WI38 (cell line): ENCODE data around the gene VILL.
A peak's percentile ranks its signal among the peaks of the same experiment; 100 is the strongest.
"Not testable (repeated sequence)": the region's sequence is repeated elsewhere in the genome, so short reads cannot be mapped to it uniquely, and the experiment has no call there.

ENCODE experiments used
- H3K4me3 ChIP-seq: 2 replicates; pipeline ENCODE4 v1.5.1; 2011; ENCODE audit warnings: low read depth, mild to moderate bottlenecking, control low read depth, low read length
- TF ChIP-seq, protein P1 (sequence below): IDR thresholded peaks from 2 replicates; pipeline ENCODE4 v1.5.1; 2012; ENCODE audit warnings: low read depth, mild to moderate bottlenecking, control low read depth, low read length

VILL gene

DNA sequence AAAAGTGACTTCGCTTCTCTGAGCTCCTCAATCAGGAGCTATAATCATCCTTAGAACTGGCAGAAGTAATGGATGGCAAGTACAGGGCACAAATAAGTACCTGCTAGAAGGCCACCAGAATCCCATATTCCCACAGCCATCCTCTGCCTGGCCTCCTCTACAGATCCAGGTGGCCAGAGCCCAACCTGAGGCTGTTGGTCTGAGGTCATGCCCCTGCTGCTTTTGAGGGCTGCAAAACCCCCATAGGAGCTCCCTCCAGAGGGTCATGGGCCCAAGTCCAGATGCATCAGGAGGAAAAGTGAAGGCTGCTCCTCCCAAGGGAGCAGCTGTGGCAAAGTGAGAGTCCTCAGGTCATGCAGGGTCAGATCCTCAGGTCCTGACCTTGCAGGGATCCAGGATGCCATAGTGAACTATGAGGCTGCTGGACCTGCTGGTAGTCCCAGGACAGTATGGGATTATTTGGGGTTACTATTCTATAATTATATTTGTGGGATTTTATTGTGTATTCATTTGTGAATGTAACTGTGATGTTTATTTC is 41.8 kb downstream of the VILL start:
- TF ChIP-seq, protein P1, sequence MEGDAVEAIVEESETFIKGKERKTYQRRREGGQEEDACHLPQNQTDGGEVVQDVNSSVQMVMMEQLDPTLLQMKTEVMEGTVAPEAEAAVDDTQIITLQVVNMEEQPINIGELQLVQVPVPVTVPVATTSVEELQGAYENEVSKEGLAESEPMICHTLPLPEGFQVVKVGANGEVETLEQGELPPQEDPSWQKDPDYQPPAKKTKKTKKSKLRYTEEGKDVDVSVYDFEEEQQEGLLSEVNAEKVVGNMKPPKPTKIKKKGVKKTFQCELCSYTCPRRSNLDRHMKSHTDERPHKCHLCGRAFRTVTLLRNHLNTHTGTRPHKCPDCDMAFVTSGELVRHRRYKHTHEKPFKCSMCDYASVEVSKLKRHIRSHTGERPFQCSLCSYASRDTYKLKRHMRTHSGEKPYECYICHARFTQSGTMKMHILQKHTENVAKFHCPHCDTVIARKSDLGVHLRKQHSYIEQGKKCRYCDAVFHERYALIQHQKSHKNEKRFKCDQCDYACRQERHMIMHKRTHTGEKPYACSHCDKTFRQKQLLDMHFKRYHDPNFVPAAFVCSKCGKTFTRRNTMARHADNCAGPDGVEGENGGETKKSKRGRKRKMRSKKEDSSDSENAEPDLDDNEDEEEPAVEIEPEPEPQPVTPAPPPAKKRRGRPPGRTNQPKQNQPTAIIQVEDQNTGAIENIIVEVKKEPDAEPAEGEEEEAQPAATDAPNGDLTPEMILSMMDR = no peak
- no peak overlapping the region for H3K4me3 ChIP-seq

DNA sequence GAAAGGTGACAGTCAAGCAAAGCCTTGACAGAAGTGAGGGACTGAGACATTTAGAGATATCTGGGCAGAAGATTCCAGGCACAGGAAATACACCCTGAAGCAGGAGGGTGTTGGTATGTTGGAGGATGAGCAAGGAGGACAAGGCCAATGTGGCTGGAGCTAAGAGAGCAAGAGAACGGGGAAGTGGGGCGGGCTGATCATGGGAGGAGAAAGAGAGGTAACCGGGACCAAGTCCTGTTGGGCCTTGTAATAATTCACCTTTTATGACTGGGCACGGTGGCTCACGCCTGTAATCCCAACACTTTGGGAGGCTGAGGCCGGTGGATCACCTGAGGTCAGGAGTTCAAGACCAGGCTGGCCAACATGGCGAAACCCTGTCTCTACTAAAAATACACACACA is 43.0 kb downstream of the VILL start:
- H3K4me3 ChIP-seq = not testable (repeated sequence)

DNA sequence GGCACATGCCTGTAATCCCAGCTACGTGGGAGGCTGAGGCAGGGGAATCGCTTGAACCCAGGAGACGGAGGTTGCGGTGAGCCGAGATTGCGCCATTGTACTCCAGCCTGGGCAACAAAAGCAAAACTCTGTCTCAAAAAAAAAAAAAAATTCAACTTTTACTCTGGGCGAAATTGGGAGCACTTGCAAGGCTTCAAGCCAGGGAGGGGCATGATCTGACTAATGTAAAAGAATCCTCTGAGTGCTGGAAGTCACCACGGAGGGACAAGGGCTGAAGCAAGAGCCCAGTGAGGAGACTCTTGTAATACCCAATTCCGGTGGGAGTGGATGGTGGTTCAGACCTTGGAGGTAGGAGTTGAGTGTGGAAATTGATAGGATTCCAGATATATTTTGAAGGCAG is 43.7 kb downstream of the VILL start:
- H3K4me3 ChIP-seq = not testable (repeated sequence)

DNA sequence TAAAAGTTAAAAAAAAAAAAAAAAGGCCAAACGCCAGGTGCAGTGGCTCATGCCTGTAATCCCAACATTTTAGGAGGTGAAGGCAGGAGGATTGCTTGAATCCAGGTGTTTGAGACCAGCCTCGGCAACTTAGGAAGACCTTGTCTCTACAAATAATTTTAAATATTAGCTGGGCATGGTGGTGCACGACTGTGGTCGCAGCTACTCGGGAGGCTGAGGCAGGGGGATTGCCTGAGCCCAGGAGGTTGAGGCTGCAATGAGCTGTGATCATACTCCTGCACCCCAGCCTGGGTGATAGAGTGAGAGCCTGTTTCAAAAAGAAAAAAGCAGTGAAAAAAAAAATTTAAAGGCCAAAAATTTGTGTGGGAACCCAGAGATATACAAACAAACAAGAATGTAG is 45.7 kb downstream of the VILL start:
- no peak overlapping the region for H3K4me3 ChIP-seq
- TF ChIP-seq, protein P1 = no peak

DNA sequence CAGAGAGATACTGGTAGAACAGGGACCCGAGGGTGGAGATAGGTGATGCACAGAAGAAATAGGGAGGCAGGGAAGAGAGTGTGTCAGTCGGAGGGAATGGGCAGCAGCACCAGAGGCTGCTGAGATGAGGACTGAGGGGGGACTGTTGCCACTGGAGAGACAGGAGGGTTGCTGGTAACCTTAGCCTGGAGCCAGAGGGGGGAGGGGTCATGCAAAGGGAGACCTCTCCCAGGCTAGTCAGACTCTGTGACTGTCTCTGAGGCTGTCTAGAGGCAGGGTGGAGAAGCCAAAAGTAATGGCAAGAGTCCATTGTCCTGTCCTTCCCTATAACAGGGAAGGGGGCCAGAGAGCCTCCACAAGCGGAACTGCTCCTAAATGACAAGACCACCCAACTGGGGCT is 46.3 kb downstream of the VILL start:
- no peak overlapping the region for H3K4me3 ChIP-seq
- TF ChIP-seq, protein P1 = no peak

DNA sequence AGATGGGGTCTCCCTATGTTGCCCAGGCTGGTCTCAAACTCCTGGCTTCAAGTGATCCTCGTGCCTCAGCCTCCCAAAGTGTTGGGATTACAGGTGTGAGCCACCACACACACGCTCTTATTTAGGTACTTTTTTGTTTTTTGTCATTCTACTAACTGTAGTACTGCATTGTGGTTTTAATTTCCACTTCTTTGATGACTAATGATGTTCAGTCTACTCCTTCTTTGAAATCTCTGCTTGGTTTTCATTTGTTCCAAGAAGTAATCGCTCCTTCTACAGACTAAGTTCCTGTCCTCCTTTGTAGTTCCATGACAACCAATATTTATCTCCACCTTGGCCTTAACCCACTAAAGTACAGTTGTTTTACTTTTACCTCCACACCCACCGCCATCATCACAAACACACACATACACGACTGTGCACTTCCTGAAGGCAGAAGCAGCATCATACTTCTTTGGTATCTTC is 47.9 kb downstream of the VILL start:
- TF ChIP-seq, protein P1 = no peak
- H3K4me3 ChIP-seq = no peak overlapping the region

DNA sequence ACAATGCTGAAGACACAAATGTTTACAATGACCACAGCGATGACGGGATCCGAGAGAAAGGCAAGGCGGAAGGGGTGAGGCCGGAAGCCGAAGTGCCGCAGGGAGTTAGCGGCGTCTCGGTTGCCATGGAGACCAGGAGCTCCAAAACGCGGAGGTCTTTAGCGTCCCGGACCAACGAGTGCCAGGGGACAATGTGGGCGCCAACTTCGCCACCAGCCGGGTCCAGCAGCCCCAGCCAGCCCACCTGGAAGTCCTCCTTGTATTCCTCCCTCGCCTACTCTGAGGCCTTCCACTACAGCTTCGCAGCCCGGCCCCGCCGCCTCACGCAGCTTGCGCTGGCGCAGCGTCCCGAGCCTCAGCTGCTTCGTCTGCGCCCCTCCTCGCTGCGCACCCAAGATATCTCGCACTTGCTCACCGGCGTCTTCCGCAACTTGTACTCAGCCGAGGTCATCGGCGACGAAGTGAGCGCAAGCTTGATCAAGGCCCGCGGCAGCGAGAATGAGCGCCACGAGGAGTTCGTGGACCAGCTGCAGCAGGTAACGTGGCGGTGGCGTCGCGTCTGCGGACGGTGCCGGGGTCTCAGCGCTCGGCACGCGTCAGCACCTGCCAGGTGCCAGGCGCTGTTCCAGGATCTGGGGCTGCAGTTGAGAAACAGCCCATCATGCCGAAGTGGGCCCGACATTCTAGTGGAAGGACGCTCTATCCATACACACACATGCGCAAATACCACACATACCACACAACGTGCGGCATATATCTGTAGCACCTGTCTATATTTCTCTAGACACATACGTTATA is 48.7 kb downstream of the VILL start, which contains the start of gene DLEC1:
Gene DLEC1, plus strand, starts transcription at position 108 of the 798 bp plus-strand sequence. Its CDS starts 18 bp downstream, at position 126.
- H3K4me3 ChIP-seq = peak within 1 kb of the TSS; percentile 54
- TF ChIP-seq, protein P1 = no peak

DNA sequence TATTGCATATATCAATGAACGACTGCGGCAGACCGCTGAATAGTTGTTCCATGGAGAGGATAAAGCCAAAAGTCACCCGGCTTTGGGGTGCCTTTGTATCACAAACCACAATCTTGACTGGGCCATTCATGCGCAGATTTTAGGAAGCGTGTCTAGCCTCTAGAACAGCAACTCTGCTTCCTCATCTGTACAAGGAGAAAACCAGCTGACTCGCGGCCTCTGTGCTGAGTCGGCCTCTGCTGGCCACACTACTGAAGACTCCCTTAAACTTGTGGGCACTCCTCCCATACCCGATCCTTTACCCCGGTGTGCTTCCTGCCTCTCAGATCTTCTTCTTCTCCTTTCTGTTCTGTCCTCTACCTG is 49.3 kb downstream of the VILL start:
- no peak overlapping the region; the same call in 1 of the 2 replicates for H3K4me3 ChIP-seq

More for the DNA sequence above, 49.3 kb downstream of the VILL start:
- TF ChIP-seq, protein P1 = no peak
